Astrocyte (in vitro differentiated cells and primary cell): Measurements from ENCODE around the gene LAMB4. TPM values are rescaled to one million over a fixed set of nuclear protein-coding genes. Genes with fewer than 3 reads are reported as not detected.

Experiments
- DNase-seq: peaks from one replicate; pipeline ENCODE4 v3.0.0-alpha.2; 2010; ENCODE audit warnings: low read depth
- FAIRE-seq: peaks from 2 replicates; lab custom pipeline; 2011; peaks lifted over from hg19 to GRCh38; lab: Jason Lieb, UNC
- H2AFZ ChIP-seq: 2 replicates; pipeline ENCODE4 v1.6.0; 2012; ENCODE audit warnings: low read depth, low read length, inconsistent platforms
- H3K27ac ChIP-seq: 2 replicates; pipeline ENCODE4 v1.5.1; 2011; ENCODE audit warnings: low read depth, low read length, inconsistent platforms
- H3K27me3 ChIP-seq: 2 replicates; pipeline ENCODE4 v1.6.0; 2011; ENCODE audit warnings: low read length, inconsistent platforms; ENCODE audit not compliant: insufficient read depth
- H3K36me3 ChIP-seq: 2 replicates; pipeline ENCODE4 v1.5.1; 2011; ENCODE audit warnings: low read length, inconsistent platforms; ENCODE audit not compliant: insufficient read depth
- H3K4me1 ChIP-seq: 2 replicates; pipeline ENCODE4 v1.5.1; 2011; ENCODE audit warnings: low read length, inconsistent platforms; ENCODE audit not compliant: insufficient read depth
- H3K4me2 ChIP-seq: 2 replicates; pipeline ENCODE4 v1.6.0; 2012; ENCODE audit warnings: low read length, inconsistent platforms
- H3K4me3 ChIP-seq: 2 replicates; pipeline ENCODE4 v1.5.1; 2011; ENCODE audit warnings: low read depth, mild to moderate bottlenecking, low read length, inconsistent platforms; ENCODE audit not compliant: insufficient read depth
- H3K79me2 ChIP-seq: 2 replicates; pipeline ENCODE4 v1.6.0; 2012; ENCODE audit warnings: mild to moderate bottlenecking, low read length, inconsistent platforms; ENCODE audit not compliant: insufficient read depth
- H3K9ac ChIP-seq: 2 replicates; pipeline ENCODE4 v1.6.0; 2012; ENCODE audit warnings: mild to moderate bottlenecking, low read length, inconsistent platforms
- H3K9me3 ChIP-seq: 2 replicates; pipeline ENCODE4 v1.5.1; 2012; ENCODE audit warnings: low read depth, mild to moderate bottlenecking, low read length, inconsistent platforms; ENCODE audit not compliant: insufficient read depth
- H4K20me1 ChIP-seq: 2 replicates; pipeline ENCODE4 v1.6.0; 2012; ENCODE audit warnings: low read length, inconsistent platforms; ENCODE audit not compliant: insufficient read depth
- H3K27ac Mint-ChIP-seq: one replicate; pipeline ENCODE4 v1.8.0; 2021; ENCODE audit warnings: mild to moderate bottlenecking, mixed read lengths; ENCODE audit not compliant: unreplicated experiment
- H3K27me3 Mint-ChIP-seq: one replicate; pipeline ENCODE4 v1.8.0; 2021; ENCODE audit warnings: low read depth, mixed read lengths; ENCODE audit not compliant: unreplicated experiment
- H3K36me3 Mint-ChIP-seq: one replicate; pipeline ENCODE4 v1.8.0; 2021; ENCODE audit warnings: low read depth, mixed read lengths; ENCODE audit not compliant: unreplicated experiment
- H3K4me1 Mint-ChIP-seq: one replicate; pipeline ENCODE4 v1.8.0; 2021; ENCODE audit warnings: low read depth, mixed read lengths; ENCODE audit not compliant: unreplicated experiment
- H3K4me3 Mint-ChIP-seq: one replicate; pipeline ENCODE4 v1.8.0; 2021; ENCODE audit warnings: mild to moderate bottlenecking, moderate library complexity, mixed read lengths; ENCODE audit not compliant: unreplicated experiment
- H3K9me3 Mint-ChIP-seq: one replicate; pipeline ENCODE4 v1.8.0; 2021; ENCODE audit warnings: mild to moderate bottlenecking, mixed read lengths; ENCODE audit not compliant: unreplicated experiment
- EZH2 ChIP-seq: IDR thresholded peaks from 2 replicates; pipeline ENCODE4 v1.6.1; 2012; ENCODE audit warnings: mild to moderate bottlenecking, low read length, inconsistent platforms; ENCODE audit not compliant: insufficient read depth
- total RNA-seq: library from RNA; stranded (reverse); gene quantifications from 2 replicates; pipeline ENCODE4 v1.2.1, GENCODE V29; 2021
- TF ChIP-seq, protein P1 (sequence below): IDR thresholded peaks from 2 replicates; pipeline ENCODE4 v1.5.1; 2011; ENCODE audit warnings: low read depth, mild to moderate bottlenecking, inconsistent platforms, low read length, moderate library complexity; ENCODE audit not compliant: insufficient read depth

The LAMB4 gene
- total RNA-seq, 1 donor from 2014 or later, result 0.16 TPM

DNA sequence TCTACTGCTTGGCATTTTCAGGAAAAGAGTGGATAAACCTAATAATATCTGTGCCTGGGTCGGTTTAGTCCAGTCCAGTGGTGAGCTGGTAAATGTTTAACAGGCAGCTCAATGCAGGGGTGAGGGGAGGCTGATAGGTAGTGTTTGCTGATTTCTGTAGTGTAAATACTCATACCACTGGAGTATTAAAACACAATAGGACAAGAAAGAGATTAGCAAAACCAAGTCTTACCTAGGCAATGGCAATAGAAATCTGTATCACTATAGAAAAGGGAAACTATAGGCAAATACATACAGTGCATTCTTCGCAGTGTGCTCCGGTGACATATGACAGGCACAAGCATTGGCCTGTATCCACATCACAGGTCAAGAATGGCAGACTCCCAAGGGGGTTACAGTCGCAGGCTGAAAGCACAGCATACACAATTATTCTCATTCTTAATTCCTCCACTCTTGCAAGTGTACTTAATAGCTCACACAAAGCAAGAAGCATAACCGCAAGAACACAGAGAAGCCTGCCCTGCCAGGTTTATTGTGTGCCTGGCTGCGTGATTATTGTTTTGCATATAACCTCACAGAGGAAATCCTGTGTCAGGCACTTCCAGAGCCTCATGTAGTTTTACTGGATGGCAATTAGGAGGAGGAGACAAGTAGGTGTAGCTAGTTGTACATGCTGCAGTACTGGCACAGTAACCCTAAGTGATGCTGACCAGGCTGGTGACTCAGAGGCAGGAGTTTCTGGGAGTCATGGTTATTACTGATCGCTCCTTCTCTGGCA is 35.0 kb downstream of the LAMB4 start:
- DNase-seq (peak; percentile 96), FAIRE-seq (peak; percentile 43)
- Histone ChIP-seq H3K4me3 (peak overlapping the region; percentile 3), H2AFZ (no peak overlapping the region), H3K4me1 (peaks cover 19% of the 10 kb centered on the region), H3K36me3 (no peaks in the 10 kb centered on the region), H3K4me2 (peak overlapping the region; percentile 59), H3K27me3 (no peaks in the 10 kb centered on the region), H3K79me2 (no peaks in the 10 kb centered on the region), H3K9ac (no peak overlapping the region), H4K20me1 (no peaks in the 10 kb centered on the region), H3K27ac (peak overlapping the region; percentile 17), H3K9me3 (no peaks in the 10 kb centered on the region)
- Mint-ChIP-seq H3K4me3 (no peak overlapping the region), H3K27me3 (no peaks in the 10 kb centered on the region), H3K27ac (peak overlapping the region; percentile 83), H3K4me1 (peaks cover 36% of the 10 kb centered on the region), H3K36me3 (no peaks in the 10 kb centered on the region), H3K9me3 (peaks cover 4% of the 10 kb centered on the region)
- TF ChIP-seq, protein P1, sequence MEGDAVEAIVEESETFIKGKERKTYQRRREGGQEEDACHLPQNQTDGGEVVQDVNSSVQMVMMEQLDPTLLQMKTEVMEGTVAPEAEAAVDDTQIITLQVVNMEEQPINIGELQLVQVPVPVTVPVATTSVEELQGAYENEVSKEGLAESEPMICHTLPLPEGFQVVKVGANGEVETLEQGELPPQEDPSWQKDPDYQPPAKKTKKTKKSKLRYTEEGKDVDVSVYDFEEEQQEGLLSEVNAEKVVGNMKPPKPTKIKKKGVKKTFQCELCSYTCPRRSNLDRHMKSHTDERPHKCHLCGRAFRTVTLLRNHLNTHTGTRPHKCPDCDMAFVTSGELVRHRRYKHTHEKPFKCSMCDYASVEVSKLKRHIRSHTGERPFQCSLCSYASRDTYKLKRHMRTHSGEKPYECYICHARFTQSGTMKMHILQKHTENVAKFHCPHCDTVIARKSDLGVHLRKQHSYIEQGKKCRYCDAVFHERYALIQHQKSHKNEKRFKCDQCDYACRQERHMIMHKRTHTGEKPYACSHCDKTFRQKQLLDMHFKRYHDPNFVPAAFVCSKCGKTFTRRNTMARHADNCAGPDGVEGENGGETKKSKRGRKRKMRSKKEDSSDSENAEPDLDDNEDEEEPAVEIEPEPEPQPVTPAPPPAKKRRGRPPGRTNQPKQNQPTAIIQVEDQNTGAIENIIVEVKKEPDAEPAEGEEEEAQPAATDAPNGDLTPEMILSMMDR, result no peak
- no peak for TF ChIP-seq EZH2

DNA sequence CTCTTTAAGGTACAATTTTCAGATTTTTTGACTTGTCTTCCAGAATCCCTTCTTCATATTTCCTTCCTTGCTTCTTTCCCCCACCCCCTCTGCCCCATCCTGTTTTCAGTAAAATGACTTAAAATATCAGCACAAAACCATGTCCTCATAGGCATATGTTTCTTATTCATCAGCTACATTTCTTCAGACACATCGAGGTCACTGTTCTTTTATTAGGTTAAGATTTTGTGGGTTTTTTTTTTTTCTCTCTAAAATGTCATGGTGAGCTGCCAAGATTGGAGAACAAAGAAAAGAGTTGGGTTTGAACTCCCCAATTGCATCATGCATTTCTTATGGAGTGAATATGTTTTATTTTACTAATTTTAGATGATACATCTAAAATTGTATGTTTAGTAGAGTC is 35.8 kb downstream of the LAMB4 start:
- no peaks in the 10 kb centered on the region for H3K27me3 Mint-ChIP-seq
- TF ChIP-seq, protein P1, result no peak
- TF ChIP-seq EZH2, result no peak
- Histone ChIP-seq H3K27me3 (no peaks in the 10 kb centered on the region), H2AFZ (no peak overlapping the region), H3K4me3 (no peak overlapping the region), H3K4me1 (peaks cover 19% of the 10 kb centered on the region), H3K27ac (peak overlapping the region; percentile 48), H4K20me1 (no peaks in the 10 kb centered on the region), H3K9me3 (no peaks in the 10 kb centered on the region), H3K4me2 (peak overlapping the region; percentile 3), H3K9ac (no peak overlapping the region), H3K79me2 (no peaks in the 10 kb centered on the region), H3K36me3 (no peaks in the 10 kb centered on the region)
- FAIRE-seq, result no peak
- H3K4me3 Mint-ChIP-seq, result peak overlapping the region; percentile 58
- DNase-seq, result peak; percentile 85
- H3K36me3 Mint-ChIP-seq, result no peaks in the 10 kb centered on the region
- peak overlapping the region; percentile 56 for H3K27ac Mint-ChIP-seq
- peaks cover 37% of the 10 kb centered on the region for H3K4me1 Mint-ChIP-seq
- H3K9me3 Mint-ChIP-seq, result peaks cover 4% of the 10 kb centered on the region

DNA sequence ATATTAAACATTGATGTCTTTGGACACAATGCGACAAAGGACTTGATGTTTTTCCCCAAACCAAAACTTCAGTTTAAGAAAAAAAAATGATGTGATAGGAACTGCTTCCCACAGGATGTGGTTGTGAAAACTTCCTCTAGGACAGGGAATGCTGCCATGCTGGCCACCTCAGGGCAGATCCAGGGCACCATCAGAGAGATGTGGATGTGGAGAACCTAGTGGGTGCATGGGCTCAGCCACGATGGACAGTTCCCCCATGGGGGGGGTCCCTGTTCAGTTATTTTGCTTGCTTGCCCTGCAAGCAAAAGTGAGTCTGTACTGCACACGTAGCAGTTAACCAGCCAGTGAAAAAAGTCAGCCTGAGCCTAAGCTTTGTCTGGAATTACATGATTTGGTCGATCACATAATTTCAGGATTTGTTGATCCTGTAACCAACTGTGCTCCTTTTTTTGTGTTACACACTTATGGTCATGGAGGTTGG is 36.3 kb downstream of the LAMB4 start:
- Histone ChIP-seq H3K36me3 (no peaks in the 10 kb centered on the region), H3K27ac (peak overlapping the region; percentile 48), H3K9me3 (no peaks in the 10 kb centered on the region), H3K4me2 (peak overlapping the region; percentile 3), H3K79me2 (no peaks in the 10 kb centered on the region), H3K4me1 (peaks cover 22% of the 10 kb centered on the region), H3K9ac (no peak overlapping the region), H4K20me1 (no peaks in the 10 kb centered on the region), H3K4me3 (no peak overlapping the region), H3K27me3 (no peaks in the 10 kb centered on the region), H2AFZ (peak overlapping the region; percentile 31)
- no peaks in the 10 kb centered on the region for H3K27me3 Mint-ChIP-seq
- H3K36me3 Mint-ChIP-seq, result no peaks in the 10 kb centered on the region
- H3K9me3 Mint-ChIP-seq, result peaks cover 4% of the 10 kb centered on the region
- H3K27ac Mint-ChIP-seq, result peak overlapping the region; percentile 56
- peaks cover 41% of the 10 kb centered on the region for H3K4me1 Mint-ChIP-seq
- DNase-seq (peak; percentile 37), FAIRE-seq (no peak)
- no peak for TF ChIP-seq EZH2
- TF ChIP-seq, protein P1, result no peak
- peak overlapping the region; percentile 58 for H3K4me3 Mint-ChIP-seq
